Body of pancreas (tissue), 4 donors: Measurements from ENCODE around the gene GALNT17. TPM values are rescaled to one million over a fixed set of nuclear protein-coding genes. Genes with fewer than 3 reads are reported as not detected.
A peak's percentile ranks its signal among the peaks of the same experiment; 100 is the strongest.

Experiments used
- ATAC-seq: fragments of 150-250 bp; one replicate; pipeline ENCODE4 v1.9.1; 2016
- DNase-seq, 4 donors: peaks; one replicate each; pipeline ENCODE4 v3.0.0-alpha.2; 2019
- H3K27ac ChIP-seq, 4 donors: fragments of 200-600 bp; sonication (generic); 1 replicate in 3 of 4; 2 replicates in 1 of 4; pipeline versions ENCODE4 v1.5.1 to v1.6.1; 2016 to 2019; ENCODE audit warnings: mild to moderate bottlenecking in 1 of 4, mixed read lengths in 1 of 4, moderate library complexity in 1 of 4
- H3K27me3 ChIP-seq, 2 donors: fragments of 200-600 bp; sonication (generic); one replicate each; pipeline ENCODE4 v1.6.0; 2016; ENCODE audit warnings: mild to moderate bottlenecking in 1 of 2
- H3K36me3 ChIP-seq, 2 donors: fragments of 200-600 bp; sonication (generic); replicated peaks in 1 of 2; 2 replicates each; pipeline ENCODE4 v1.5.1; 2016; ENCODE audit warnings: low read depth in 2 of 2; ENCODE audit not compliant: insufficient read depth in 1 of 2
- H3K4me1 ChIP-seq: fragments of 200-600 bp; sonication (generic); one replicate; pipeline ENCODE4 v1.6.0; 2016
- H3K4me3 ChIP-seq, 2 donors: fragments of 200-600 bp; sonication (generic); 1 replicate in 1 of 2; 2 replicates in 1 of 2; pipeline ENCODE4 v1.5.1; 2016 to 2019
- H3K9me3 ChIP-seq, 3 donors: fragments of 200-600 bp; sonication (generic); 1 replicate in 2 of 3; 2 replicates in 1 of 3; pipeline ENCODE4 v1.5.1; 2016
- POLR2A ChIP-seq, 3 donors: fragments of 450-650 bp; IDR thresholded peaks; one replicate each; pipeline ENCODE4 v1.6.1; 2016; ENCODE audit warnings: antibody characterized with exemption in 3 of 3, mild to moderate bottlenecking in 2 of 3
- WGBS, 2 donors: methylation state at CpG; one replicate each; pipeline ENCODE4 v1.1.5; 2017; 5-methylcytosine and 5-hydroxymethylcytosine counted together
- intact Hi-C: fragments of 100-400 bp; cut with DNase I; formaldehyde crosslinking; loops from one replicate; pipeline ENCODE4 v1.15.1; 2023
- total RNA-seq, 2 donors: library from RNA; depleted of rRNA; stranded (reverse); fragments of >200 nt; gene quantifications; one replicate each; pipeline ENCODE4 v1.1.0, GENCODE V29; 2016
- TF ChIP-seq, protein P1 (sequence below), 7 experiments: fragments of 450-650 bp in 4 of 7; fragments of 200-600 bp in 3 of 7; sonication (generic) in 3 of 7; IDR thresholded peaks; one replicate each; pipeline ENCODE4 v1.5.1; 2016 to 2019; ENCODE audit warnings: antibody characterized with exemption in 7 of 7

GALNT17 gene
- 10 to 100 TPM in 1 of 2 donors, 1 to 10 TPM in 1; 6.5 to 27.4 TPM for total RNA-seq

DNA sequence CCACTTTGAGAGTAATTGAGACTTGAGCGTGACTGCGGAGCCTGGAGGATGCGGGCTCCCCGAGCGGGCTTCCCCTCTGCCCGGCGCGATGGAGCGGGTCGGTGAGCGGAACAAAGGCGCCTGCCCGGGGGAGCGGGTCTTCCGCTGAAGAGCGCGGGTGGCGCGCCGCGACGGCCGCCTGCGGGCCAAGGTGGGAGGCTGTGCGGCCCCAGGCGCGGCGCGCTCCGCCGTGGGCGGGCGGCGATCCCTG lies at the start of gene GALNT17:
GALNT17 (plus strand) TSS at position 18 of the 250 bp plus-strand sequence.
- Histone ChIP-seq H3K27ac (peak within 1 kb of the TSS in 3 of 4 donors; percentile 65 to 75 (median 70)), H3K27me3 (no peaks in the 10 kb centered on the region), H3K9me3 (no peaks in the 10 kb centered on the region), H3K36me3 (no peaks in the 10 kb centered on the region), H3K4me3 (peak within 1 kb of the TSS; percentile 36 to 79), H3K4me1 (peaks cover 27% of the 10 kb centered on the region)
- DNase-seq (no peak), ATAC-seq (no peak)
- intact Hi-C loops = no loop called here
- 0% methylated on average over 32 of the region's 34 CpGs; no CpG with 5 or more reads in 1 of the 2 donors for WGBS, 2 donors
- TF ChIP-seq, protein P1, sequence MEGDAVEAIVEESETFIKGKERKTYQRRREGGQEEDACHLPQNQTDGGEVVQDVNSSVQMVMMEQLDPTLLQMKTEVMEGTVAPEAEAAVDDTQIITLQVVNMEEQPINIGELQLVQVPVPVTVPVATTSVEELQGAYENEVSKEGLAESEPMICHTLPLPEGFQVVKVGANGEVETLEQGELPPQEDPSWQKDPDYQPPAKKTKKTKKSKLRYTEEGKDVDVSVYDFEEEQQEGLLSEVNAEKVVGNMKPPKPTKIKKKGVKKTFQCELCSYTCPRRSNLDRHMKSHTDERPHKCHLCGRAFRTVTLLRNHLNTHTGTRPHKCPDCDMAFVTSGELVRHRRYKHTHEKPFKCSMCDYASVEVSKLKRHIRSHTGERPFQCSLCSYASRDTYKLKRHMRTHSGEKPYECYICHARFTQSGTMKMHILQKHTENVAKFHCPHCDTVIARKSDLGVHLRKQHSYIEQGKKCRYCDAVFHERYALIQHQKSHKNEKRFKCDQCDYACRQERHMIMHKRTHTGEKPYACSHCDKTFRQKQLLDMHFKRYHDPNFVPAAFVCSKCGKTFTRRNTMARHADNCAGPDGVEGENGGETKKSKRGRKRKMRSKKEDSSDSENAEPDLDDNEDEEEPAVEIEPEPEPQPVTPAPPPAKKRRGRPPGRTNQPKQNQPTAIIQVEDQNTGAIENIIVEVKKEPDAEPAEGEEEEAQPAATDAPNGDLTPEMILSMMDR (IDR thresholded peaks at IDR 0.05) = no peak
- TF ChIP-seq POLR2A (IDR thresholded peaks at IDR 0.05) = no peak

DNA sequence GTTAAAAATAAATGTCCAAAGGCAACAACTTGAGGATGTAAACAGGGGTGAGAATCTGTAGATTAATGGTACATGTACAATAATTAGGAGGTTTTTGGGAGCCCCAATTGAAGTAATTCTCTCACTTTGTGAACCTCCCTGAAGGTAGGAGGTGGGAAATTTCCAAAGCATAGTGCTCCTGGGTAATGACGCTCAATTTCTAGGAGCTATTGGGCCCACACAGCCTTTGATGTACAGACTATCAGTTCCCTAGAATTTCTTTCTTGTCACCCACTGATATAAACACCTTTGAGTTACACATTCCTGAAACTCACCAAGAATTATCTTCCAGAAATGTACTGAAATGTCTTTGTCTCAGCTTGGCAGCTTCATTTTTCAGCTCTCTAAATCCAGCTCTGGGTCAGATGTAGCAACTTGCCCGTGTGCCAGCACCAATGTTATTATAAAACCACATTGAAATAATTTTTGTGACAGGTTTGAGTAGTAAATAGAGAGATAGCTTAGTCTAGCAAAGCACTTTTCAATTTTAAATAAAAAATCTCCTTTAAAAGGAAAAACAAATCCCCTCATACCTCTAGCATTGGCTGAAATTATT lies 36.6 kb upstream of the GALNT17 start:
- DNase-seq (no peak), ATAC-seq (no peak)
- H3K4me3 ChIP-seq = no peak overlapping the region
- H3K36me3 ChIP-seq = no peaks in the 10 kb centered on the region
- intact Hi-C loops = no loop called here
- no peaks in the 10 kb centered on the region for H3K9me3 ChIP-seq
- no peak overlapping the region for H3K27ac ChIP-seq
- TF ChIP-seq POLR2A (IDR thresholded peaks at IDR 0.05) = no peak
- TF ChIP-seq, protein P1 (IDR thresholded peaks at IDR 0.05) = no peak
- no peaks in the 10 kb centered on the region for H3K27me3 ChIP-seq
- 80 to 85% methylated on average over 2 of the region's 2 CpGs for WGBS, 2 donors
- no peaks in the 10 kb centered on the region for H3K4me1 ChIP-seq

DNA sequence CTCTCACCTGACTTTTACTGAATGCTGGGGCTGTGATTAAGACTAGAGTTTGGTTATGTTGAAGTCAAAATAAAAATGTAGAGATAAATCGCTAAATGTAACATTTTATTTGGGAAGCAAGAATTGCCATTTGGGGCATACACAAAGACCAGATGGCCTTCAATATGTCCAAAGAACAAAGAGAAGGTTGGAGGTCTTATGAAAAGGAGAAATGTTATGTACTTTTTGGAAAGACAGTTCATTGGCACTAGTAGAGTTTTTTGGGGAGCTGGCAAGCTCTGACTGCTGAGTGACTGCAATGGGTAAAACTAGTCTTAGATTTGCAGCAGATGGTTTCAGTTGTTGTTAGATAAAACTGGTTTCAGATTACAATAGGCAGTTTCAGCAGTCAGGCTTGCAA lies 35.6 kb upstream of the GALNT17 start:
- no peaks in the 10 kb centered on the region for H3K9me3 ChIP-seq
- H3K4me1 ChIP-seq = no peaks in the 10 kb centered on the region
- H3K36me3 ChIP-seq = no peaks in the 10 kb centered on the region
- ATAC-seq = no peak
- WGBS, 2 donors = 93 to 94% methylated on average over 1 of the region's 1 CpG
- H3K27me3 ChIP-seq = no peaks in the 10 kb centered on the region
- no peak overlapping the region for H3K27ac ChIP-seq
- TF ChIP-seq, protein P1 (IDR thresholded peaks at IDR 0.05) = no peak
- no peak for TF ChIP-seq POLR2A (IDR thresholded peaks at IDR 0.05)
- no peak overlapping the region for H3K4me3 ChIP-seq
- intact Hi-C loops = no loop called here
- no peak for DNase-seq

DNA sequence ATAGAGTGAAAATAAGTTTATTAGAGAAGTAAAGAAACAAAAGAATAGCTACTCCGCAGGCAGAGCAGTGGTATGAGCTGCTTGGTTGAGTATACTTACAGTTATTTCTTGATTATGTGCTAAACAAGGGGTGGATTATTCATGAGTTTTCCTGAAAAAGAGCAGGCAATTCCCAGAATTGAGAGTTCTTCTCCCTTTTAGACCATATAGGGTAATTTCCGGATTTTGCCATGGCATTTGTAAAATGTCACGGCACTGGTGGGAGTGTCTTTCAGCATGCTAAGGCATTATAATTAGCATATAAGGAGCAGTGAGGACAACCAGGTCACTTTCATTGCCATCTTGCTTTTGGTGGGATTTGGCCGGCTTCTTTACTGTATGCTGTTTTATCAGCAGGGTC lies 25.7 kb upstream of the GALNT17 start:
- Histone ChIP-seq H3K27ac (no peak overlapping the region), H3K36me3 (no peaks in the 10 kb centered on the region), H3K9me3 (no peaks in the 10 kb centered on the region), H3K27me3 (no peaks in the 10 kb centered on the region), H3K4me3 (no peak overlapping the region), H3K4me1 (no peaks in the 10 kb centered on the region)
- no peak for DNase-seq
- 81 to 82% methylated on average over 4 of the region's 4 CpGs for WGBS, 2 donors
- ATAC-seq = no peak
- intact Hi-C loops = no loop called here
- TF ChIP-seq POLR2A (IDR thresholded peaks at IDR 0.05) = no peak
- TF ChIP-seq, protein P1 (IDR thresholded peaks at IDR 0.05) = no peak

DNA sequence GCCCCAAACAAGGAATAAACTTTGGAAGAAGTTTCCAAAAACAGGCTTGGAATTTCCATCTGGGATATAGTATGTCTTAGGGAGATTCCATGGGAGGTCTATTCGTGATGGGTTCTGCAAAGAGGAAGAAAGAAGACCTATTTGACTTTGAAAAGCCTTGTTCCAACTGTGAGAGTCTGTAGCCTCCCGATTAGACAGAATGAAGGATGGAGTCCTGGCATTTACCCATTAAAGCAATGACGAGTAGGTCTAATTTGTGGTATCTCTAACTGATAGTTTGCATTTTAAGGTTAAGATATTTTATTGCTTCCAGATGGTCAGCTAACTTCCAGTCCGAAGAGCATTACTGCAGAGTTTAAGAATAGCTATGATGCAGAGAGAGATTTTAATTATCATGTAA lies 19.5 kb upstream of the GALNT17 start:
- no peak for ATAC-seq
- Histone ChIP-seq H3K4me1 (no peaks in the 10 kb centered on the region), H3K27ac (no peak overlapping the region), H3K36me3 (no peaks in the 10 kb centered on the region), H3K27me3 (no peaks in the 10 kb centered on the region), H3K4me3 (no peak overlapping the region), H3K9me3 (no peaks in the 10 kb centered on the region)
- intact Hi-C loops = no loop called here
- 33 to 41% methylated on average over 4 of the region's 4 CpGs for WGBS, 2 donors
- DNase-seq = no peak
- no peak for TF ChIP-seq POLR2A (IDR thresholded peaks at IDR 0.05)
- TF ChIP-seq, protein P1 (IDR thresholded peaks at IDR 0.05) = no peak
